ENCODE measurements around the gene RPP25L. TPM values are rescaled to one million over a fixed set of nuclear protein-coding genes. Genes with fewer than 3 reads are reported as not detected.

RPP25L gene
- total and polyA plus RNA-seq, 10 of the 15 experiments (the other 5 are each of a cell fraction or from before 2014, with no cell fraction given), result 7.7 to 30.2 (median 16.8) TPM

DNA sequence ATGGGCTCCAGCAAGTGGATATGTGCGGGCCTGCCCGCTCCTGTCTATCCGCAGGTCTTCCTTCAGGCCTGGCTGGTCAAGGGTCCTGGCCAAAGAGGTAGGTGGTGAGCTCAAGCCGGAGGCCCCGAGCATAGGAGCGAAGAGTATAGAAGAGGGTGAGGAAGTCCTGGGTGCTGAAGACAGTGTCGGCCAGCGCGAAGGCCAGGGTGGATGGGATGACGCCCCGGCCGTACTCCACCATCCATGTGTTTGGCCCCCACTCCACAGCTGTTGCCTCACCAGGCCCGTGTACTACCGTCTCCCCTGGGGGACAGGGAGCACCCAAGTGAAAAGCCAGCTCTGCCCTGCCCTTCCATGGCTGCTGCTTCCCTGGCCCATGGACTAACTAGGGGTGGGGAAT, 23.7 kb upstream of the RPP25L start:
- peaks cover 2 to 6% of the 10 kb centered on the region in 2 experiments; a peak in 3 of 4 replicates for H3K36me3 ChIP-seq (ENCODE audit: control insufficient read depth in 2 of 2, insufficient read depth in 2 of 2, low read length in 1 of 2)
- no peak overlapping the region for H2AFZ ChIP-seq (ENCODE audit: control insufficient read depth, low read depth, low read length)
- DNase-seq (ENCODE audit: low read depth, low spot score), result no peak
- BruUV-seq (replicated peaks), result TSS peak; percentile 78
- no peak for ATAC-seq
- H4K20me1 ChIP-seq (ENCODE audit: control insufficient read depth, insufficient read depth), result no peaks in the 10 kb centered on the region; the same call in none of the 2 replicates
- TF ChIP-seq, protein P1, sequence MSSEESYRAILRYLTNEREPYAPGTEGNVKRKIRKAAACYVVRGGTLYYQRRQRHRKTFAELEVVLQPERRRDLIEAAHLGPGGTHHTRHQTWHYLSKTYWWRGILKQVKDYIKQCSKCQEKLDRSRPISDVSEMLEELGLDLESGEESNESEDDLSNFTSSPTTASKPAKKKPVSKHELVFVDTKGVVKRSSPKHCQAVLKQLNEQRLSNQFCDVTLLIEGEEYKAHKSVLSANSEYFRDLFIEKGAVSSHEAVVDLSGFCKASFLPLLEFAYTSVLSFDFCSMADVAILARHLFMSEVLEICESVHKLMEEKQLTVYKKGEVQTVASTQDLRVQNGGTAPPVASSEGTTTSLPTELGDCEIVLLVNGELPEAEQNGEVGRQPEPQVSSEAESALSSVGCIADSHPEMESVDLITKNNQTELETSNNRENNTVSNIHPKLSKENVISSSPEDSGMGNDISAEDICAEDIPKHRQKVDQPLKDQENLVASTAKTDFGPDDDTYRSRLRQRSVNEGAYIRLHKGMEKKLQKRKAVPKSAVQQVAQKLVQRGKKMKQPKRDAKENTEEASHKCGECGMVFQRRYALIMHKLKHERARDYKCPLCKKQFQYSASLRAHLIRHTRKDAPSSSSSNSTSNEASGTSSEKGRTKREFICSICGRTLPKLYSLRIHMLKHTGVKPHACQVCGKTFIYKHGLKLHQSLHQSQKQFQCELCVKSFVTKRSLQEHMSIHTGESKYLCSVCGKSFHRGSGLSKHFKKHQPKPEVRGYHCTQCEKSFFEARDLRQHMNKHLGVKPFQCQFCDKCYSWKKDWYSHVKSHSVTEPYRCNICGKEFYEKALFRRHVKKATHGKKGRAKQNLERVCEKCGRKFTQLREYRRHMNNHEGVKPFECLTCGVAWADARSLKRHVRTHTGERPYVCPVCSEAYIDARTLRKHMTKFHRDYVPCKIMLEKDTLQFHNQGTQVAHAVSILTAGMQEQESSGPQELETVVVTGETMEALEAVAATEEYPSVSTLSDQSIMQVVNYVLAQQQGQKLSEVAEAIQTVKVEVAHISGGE (CRISPR knock-in tag; IDR thresholded peaks at IDR 0.05), result no peak
- TF ChIP-seq, protein P2, sequence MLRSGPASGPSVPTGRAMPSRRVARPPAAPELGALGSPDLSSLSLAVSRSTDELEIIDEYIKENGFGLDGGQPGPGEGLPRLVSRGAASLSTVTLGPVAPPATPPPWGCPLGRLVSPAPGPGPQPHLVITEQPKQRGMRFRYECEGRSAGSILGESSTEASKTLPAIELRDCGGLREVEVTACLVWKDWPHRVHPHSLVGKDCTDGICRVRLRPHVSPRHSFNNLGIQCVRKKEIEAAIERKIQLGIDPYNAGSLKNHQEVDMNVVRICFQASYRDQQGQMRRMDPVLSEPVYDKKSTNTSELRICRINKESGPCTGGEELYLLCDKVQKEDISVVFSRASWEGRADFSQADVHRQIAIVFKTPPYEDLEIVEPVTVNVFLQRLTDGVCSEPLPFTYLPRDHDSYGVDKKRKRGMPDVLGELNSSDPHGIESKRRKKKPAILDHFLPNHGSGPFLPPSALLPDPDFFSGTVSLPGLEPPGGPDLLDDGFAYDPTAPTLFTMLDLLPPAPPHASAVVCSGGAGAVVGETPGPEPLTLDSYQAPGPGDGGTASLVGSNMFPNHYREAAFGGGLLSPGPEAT (IDR thresholded peaks at IDR 0.05; ENCODE audit: low read depth), result no peak
- TF ChIP-seq TAF1 (IDR thresholded peaks at IDR 0.05; ENCODE audit: borderline replicate concordance, low read depth, low read length) (no peak), ZBED1 (IDR thresholded peaks at IDR 0.05; ENCODE audit: borderline replicate concordance) (no peak), CBX5 (IDR thresholded peaks at IDR 0.05; ENCODE audit: low read depth) (no peak), TCF7 (IDR thresholded peaks at IDR 0.05; ENCODE audit: borderline replicate concordance) (no peak), NBN (IDR thresholded peaks at IDR 0.05) (no peak), ZZZ3 (IDR thresholded peaks at IDR 0.05; ENCODE audit: control insufficient read depth, insufficient read length, low read depth) (no peak), IRF4 (IDR thresholded peaks at IDR 0.05; ENCODE audit: low read depth, low read length) (no peak), STAT3 (IDR thresholded peaks at IDR 0.05; ENCODE audit: low read depth, low read length) (no peak), SUZ12 (IDR thresholded peaks at IDR 0.05; ENCODE audit: unreplicated experiment) (no peak), BACH1 (IDR thresholded peaks at IDR 0.05; ENCODE audit: borderline replicate concordance) (no peak), BHLHE40 (IDR thresholded peaks at IDR 0.05; ENCODE audit: borderline replicate concordance in 1 of 2, low read depth in 2 of 2, low read length in 1 of 2) (no peak), RELA (IDR thresholded peaks at IDR 0.05; ENCODE audit: borderline replicate concordance, partially characterized antibody) (no peak), NRF1 (conservative IDR thresholded peaks at IDR 0.05; ENCODE audit: low read depth, low read length) (no peak), NFYB (IDR thresholded peaks at IDR 0.05; ENCODE audit: insufficient read depth, low read depth, low read length) (no peak)
- TF ChIP-seq, protein P3, sequence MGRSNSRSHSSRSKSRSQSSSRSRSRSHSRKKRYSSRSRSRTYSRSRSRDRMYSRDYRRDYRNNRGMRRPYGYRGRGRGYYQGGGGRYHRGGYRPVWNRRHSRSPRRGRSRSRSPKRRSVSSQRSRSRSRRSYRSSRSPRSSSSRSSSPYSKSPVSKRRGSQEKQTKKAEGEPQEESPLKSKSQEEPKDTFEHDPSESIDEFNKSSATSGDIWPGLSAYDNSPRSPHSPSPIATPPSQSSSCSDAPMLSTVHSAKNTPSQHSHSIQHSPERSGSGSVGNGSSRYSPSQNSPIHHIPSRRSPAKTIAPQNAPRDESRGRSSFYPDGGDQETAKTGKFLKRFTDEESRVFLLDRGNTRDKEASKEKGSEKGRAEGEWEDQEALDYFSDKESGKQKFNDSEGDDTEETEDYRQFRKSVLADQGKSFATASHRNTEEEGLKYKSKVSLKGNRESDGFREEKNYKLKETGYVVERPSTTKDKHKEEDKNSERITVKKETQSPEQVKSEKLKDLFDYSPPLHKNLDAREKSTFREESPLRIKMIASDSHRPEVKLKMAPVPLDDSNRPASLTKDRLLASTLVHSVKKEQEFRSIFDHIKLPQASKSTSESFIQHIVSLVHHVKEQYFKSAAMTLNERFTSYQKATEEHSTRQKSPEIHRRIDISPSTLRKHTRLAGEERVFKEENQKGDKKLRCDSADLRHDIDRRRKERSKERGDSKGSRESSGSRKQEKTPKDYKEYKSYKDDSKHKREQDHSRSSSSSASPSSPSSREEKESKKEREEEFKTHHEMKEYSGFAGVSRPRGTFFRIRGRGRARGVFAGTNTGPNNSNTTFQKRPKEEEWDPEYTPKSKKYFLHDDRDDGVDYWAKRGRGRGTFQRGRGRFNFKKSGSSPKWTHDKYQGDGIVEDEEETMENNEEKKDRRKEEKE (IDR thresholded peaks at IDR 0.05), result no peak
- H3K9ac ChIP-seq (ENCODE audit: control insufficient read depth, insufficient read depth, low read length), result no peak overlapping the region
- H3K79me2 ChIP-seq (ENCODE audit: control insufficient read depth, insufficient read depth, low read length), result peaks cover 15% of the 10 kb centered on the region
- ChIA-PET POLR2A (interaction anchor here (1.2 kb wide), 1 partner anchor 9 kb away, joined by 4 read pairs; no protein-coding TSS in a partner anchor), SMC1A (ENCODE audit: uncharacterized antibody, unreplicated experiment) (interaction anchor here (1.6 to 2.3 kb wide), 3 partner anchors 20 to 73 kb away, joined by 3 to 13 read pairs (median 5); partner anchors contain the start of gene RPP25L), CTCF (interaction anchor here (0.6 to 8.3 kb wide), 13 partner anchors 10 to 231 kb away, joined by 3 to 118 read pairs (median 13); partner anchors contain the start of genes DCTN3, GALT and RPP25L), RAD21 (ENCODE audit: unreplicated experiment) (interaction anchor here (0.7 to 1.0 kb wide), 2 partner anchors 13 to 24 kb away, joined by 4 to 5 read pairs; partner anchors contain the start of gene RPP25L)
- in situ Hi-C loops (cut with MboI) (no loop called here), intact Hi-C loops (cut with micrococcal nuclease; ENCODE audit: unreplicated experiment) (no loop called here)
- H3K4me3 ChIP-seq, result no peak overlapping the region
- H3K4me2 ChIP-seq (ENCODE audit: control insufficient read depth, insufficient read depth), result peak overlapping the region; percentile 38; the same call in 1 of the 2 replicates
- H3K27ac ChIP-seq (ENCODE audit: control insufficient read depth, insufficient read depth), result no peak overlapping the region
- H3K4me1 ChIP-seq (ENCODE audit: control insufficient read depth, insufficient read depth, low read length), result no peaks in the 10 kb centered on the region; the same call in none of the 2 replicates
- 87% methylated on average over 14 of the region's 14 CpGs for WGBS (ENCODE audit: insufficient coverage, insufficient replicate concordance, low lambda C conversion rate, missing lambda C conversion rate)
- H3K27me3 ChIP-seq (replicated peaks in 1 of 2; ENCODE audit: control insufficient read depth in 2 of 2, insufficient read depth in 2 of 2, low read length in 1 of 2), result peaks cover 0 to 1% of the 10 kb centered on the region in 2 experiments; a peak in 2 of 4 replicates
- H3K9me3 ChIP-seq (replicated peaks; ENCODE audit: control insufficient read depth, insufficient read depth, low read length), result no peaks in the 10 kb centered on the region
- no peak for FAIRE-seq

All from GM12878 (cell line).